ENCODE measurements around the gene TCF12.

GRCh38 chr15:57306161-57306943 lies 387.9 kb downstream of the TCF12 start:
- TF ChIP-seq YY1 (IDR thresholded peaks at IDR 0.05; ENCODE audit: low read depth) = no peak
- no peak for TF ChIP-seq EP300 (IDR thresholded peaks at IDR 0.05; ENCODE audit: borderline replicate concordance)
- TF ChIP-seq FOXM1 (IDR thresholded peaks at IDR 0.05; ENCODE audit: borderline replicate concordance, low read depth) = no peak
- TF ChIP-seq CEBPB (IDR thresholded peaks at IDR 0.05) = no peak
- TF ChIP-seq, protein P1, sequence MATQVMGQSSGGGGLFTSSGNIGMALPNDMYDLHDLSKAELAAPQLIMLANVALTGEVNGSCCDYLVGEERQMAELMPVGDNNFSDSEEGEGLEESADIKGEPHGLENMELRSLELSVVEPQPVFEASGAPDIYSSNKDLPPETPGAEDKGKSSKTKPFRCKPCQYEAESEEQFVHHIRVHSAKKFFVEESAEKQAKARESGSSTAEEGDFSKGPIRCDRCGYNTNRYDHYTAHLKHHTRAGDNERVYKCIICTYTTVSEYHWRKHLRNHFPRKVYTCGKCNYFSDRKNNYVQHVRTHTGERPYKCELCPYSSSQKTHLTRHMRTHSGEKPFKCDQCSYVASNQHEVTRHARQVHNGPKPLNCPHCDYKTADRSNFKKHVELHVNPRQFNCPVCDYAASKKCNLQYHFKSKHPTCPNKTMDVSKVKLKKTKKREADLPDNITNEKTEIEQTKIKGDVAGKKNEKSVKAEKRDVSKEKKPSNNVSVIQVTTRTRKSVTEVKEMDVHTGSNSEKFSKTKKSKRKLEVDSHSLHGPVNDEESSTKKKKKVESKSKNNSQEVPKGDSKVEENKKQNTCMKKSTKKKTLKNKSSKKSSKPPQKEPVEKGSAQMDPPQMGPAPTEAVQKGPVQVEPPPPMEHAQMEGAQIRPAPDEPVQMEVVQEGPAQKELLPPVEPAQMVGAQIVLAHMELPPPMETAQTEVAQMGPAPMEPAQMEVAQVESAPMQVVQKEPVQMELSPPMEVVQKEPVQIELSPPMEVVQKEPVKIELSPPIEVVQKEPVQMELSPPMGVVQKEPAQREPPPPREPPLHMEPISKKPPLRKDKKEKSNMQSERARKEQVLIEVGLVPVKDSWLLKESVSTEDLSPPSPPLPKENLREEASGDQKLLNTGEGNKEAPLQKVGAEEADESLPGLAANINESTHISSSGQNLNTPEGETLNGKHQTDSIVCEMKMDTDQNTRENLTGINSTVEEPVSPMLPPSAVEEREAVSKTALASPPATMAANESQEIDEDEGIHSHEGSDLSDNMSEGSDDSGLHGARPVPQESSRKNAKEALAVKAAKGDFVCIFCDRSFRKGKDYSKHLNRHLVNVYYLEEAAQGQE (IDR thresholded peaks at IDR 0.05; ENCODE audit: low read depth) = no peak
- TF ChIP-seq EGR1 (IDR thresholded peaks at IDR 0.05) = no peak
- no peak for TF ChIP-seq NFIC (IDR thresholded peaks at IDR 0.05)
- no peak for TF ChIP-seq TCF12 (IDR thresholded peaks at IDR 0.05; ENCODE audit: low read depth)
- no peak for TF ChIP-seq CREB1 (IDR thresholded peaks at IDR 0.05; ENCODE audit: low read depth)
